Activated naive CD8-positive, alpha-beta T cell treated with anti-CD3 and anti-CD28 coated beads, Interleukin-2, amount 50 U/mL, for 24 hours (primary cell): ENCODE data around the gene ALDH3A2.

Experiments
- ATAC-seq: fragments of 150-1000 bp; cut with Tn5 transposase; one replicate; pipeline ENCODE4 v1.10.0; 2021
- DNase-seq: peaks from one replicate; pipeline ENCODE4 v3.0.0; 2021
- H3K27ac Mint-ChIP-seq: one replicate; pipeline ENCODE4 v1.8.0; 2021; ENCODE audit warnings: mild to moderate bottlenecking, mixed read lengths
- H3K27me3 Mint-ChIP-seq: one replicate; pipeline ENCODE4 v1.8.0; 2021; ENCODE audit warnings: mixed read lengths
- H3K36me3 Mint-ChIP-seq: one replicate; pipeline ENCODE4 v1.8.0; 2021; ENCODE audit warnings: low read depth, mixed read lengths
- H3K4me1 Mint-ChIP-seq: one replicate; pipeline ENCODE4 v1.8.0; 2021; ENCODE audit warnings: mixed read lengths
- H3K4me3 Mint-ChIP-seq: one replicate; pipeline ENCODE4 v1.8.0; 2021; ENCODE audit warnings: mild to moderate bottlenecking, moderate library complexity, mixed read lengths
- H3K9me3 Mint-ChIP-seq: one replicate; pipeline ENCODE4 v1.8.0; 2021; ENCODE audit warnings: mixed read lengths

Gene ALDH3A2

DNA sequence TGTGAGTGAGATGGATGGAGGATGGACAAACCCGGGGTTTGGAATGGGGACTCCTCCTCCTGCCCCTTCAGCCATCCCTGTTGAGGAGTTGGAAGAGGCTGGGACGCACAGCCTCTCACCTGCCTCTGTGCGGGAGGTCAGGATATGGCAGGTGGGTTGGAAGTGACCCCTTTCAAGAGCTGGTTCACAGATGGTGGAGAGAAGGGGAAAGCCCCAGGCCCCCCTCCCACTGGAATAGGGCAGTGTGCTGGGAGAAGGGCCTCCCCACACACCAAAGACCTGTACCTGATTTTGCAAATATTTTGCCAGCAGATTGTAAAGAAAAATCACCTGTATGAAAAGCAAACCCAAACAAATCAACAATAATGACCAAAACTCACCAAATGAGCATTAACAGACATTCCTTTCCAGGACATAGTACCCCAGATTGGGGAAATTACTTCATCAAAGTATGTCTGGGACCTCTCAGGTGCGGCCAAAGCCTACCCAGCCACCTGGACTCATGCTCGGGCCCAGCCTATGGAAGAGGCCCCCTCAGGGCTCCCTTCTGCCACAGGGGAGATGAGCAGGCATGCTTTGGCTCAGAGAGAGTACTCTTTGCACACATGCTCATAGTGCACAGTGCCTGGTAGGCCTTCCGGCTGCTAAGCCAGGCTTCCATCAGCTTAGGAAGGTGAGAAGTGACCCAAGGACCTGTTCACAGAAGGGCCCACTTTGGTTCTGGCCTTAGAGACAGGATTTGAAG lies 60.1 kb downstream of the ALDH3A2 start:
- no peak overlapping the region for H3K4me3 Mint-ChIP-seq
- H3K27me3 Mint-ChIP-seq, result no peaks in the 10 kb centered on the region
- no peaks in the 10 kb centered on the region for H3K9me3 Mint-ChIP-seq
- H3K27ac Mint-ChIP-seq, result no peak overlapping the region
- no peak for ATAC-seq
- H3K36me3 Mint-ChIP-seq, result no peaks in the 10 kb centered on the region
- H3K4me1 Mint-ChIP-seq, result no peaks in the 10 kb centered on the region
- no peak for DNase-seq

DNA sequence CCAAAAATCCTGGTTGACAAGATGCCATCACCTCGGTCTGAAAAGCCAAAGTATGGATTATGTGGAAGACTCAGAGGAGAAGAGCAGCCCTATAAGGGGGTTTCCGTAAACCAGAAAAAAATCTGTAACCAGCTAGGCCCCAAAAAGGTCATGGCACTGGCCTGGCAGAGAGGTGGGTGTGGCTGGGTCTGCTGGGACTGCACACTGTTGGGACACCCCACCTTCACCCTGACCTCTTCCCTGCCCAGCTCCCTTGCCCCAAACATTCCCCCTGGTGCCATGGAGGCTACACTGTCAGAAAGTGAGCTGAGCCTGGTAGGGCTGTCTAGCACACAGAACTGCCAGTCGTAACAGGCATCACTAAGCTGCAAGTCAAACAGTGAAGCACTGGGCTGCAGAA lies 61.3 kb downstream of the ALDH3A2 start:
- no peak for ATAC-seq
- no peaks in the 10 kb centered on the region for H3K9me3 Mint-ChIP-seq

DNA sequence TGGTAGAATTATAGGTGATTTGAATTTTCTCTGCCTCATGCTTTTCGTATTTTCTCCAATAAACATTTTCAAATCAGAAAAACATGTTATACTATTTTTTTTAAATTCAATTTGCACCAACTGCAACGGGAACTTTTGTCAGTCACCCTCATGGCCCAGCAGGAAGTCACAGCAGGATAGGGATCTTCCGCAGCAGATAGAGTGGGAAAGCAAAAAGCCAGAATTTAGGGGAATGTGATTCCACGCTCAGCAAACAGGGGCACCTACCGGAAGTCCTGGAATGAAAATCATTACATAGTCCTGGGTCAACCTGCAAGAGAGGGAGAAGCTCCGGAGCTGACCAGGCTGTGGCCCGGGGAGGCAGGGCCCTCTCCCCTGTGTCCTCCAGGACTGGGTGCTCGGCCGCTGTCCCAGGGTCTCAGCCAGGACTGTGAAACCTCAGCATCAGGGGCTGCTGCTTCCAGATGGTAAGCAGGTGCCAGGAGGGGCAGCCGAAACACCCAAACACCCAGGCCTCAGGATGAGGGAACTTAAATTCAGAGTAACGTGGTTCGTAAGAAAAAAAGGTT lies 64.0 kb downstream of the ALDH3A2 start:
- no peaks in the 10 kb centered on the region for H3K36me3 Mint-ChIP-seq
- H3K4me3 Mint-ChIP-seq, result no peak overlapping the region
- H3K4me1 Mint-ChIP-seq, result no peaks in the 10 kb centered on the region
- no peak overlapping the region for H3K27ac Mint-ChIP-seq
- ATAC-seq (no peak), DNase-seq (no peak)
- no peaks in the 10 kb centered on the region for H3K9me3 Mint-ChIP-seq
- H3K27me3 Mint-ChIP-seq, result no peaks in the 10 kb centered on the region

More for the DNA sequence above, 61.3 kb downstream of the ALDH3A2 start:
- Mint-ChIP-seq H3K36me3 (no peaks in the 10 kb centered on the region), H3K4me1 (no peaks in the 10 kb centered on the region), H3K27ac (no peak overlapping the region), H3K27me3 (no peaks in the 10 kb centered on the region), H3K4me3 (no peak overlapping the region)
- no peak for DNase-seq

DNA sequence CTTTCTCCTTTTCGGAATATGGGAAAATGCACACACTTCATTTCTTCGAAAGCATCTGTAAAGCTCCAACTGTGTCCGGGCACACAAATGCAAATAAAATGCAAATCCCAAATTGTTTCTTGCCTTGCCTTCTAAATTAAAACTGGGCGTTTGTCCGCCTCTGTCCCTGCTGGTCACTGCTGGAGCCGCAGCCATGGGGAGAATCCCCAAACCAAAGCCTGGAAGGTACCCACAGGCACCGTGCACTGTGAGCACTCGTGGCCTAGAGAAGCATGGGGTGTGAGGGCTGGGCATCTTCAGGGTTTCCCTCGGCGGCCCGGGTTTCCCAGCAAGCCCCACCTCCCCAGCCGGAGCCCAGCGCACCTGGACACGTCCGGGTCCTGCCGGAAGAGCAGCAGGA lies 64.9 kb downstream of the ALDH3A2 start:
- Mint-ChIP-seq H3K27me3 (no peaks in the 10 kb centered on the region), H3K36me3 (no peaks in the 10 kb centered on the region), H3K4me1 (no peaks in the 10 kb centered on the region), H3K27ac (no peak overlapping the region), H3K4me3 (no peak overlapping the region), H3K9me3 (no peaks in the 10 kb centered on the region)
- ATAC-seq (no peak), DNase-seq (no peak)

DNA sequence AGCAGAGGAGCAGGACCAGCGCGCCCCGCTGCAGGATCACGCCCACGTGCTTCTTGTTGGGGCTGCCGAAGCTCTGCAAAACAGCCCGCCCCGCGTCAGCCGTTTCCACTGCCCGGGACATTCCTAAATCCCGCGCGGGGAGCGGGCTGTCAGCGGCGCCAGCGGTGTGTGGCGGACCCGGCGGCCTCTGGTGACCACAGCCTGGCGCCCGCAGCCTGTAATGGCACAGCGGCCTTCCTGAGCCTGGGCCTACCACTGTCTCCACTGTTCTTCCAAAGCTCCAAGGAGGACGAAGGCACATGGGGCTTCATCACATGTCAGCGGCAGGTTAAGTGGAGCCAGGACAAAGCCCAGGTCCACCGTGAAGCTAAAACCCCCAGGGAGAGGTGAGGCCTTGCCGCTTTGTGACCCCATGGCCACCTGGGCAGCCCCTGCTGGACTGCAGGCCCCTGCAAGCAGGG lies 65.4 kb downstream of the ALDH3A2 start:
- H3K4me3 Mint-ChIP-seq, result no peak overlapping the region
- no peaks in the 10 kb centered on the region for H3K4me1 Mint-ChIP-seq
- H3K36me3 Mint-ChIP-seq, result no peaks in the 10 kb centered on the region
- no peak overlapping the region for H3K27ac Mint-ChIP-seq
- H3K9me3 Mint-ChIP-seq, result no peaks in the 10 kb centered on the region
- DNase-seq (no peak), ATAC-seq (no peak)
- no peaks in the 10 kb centered on the region for H3K27me3 Mint-ChIP-seq

DNA sequence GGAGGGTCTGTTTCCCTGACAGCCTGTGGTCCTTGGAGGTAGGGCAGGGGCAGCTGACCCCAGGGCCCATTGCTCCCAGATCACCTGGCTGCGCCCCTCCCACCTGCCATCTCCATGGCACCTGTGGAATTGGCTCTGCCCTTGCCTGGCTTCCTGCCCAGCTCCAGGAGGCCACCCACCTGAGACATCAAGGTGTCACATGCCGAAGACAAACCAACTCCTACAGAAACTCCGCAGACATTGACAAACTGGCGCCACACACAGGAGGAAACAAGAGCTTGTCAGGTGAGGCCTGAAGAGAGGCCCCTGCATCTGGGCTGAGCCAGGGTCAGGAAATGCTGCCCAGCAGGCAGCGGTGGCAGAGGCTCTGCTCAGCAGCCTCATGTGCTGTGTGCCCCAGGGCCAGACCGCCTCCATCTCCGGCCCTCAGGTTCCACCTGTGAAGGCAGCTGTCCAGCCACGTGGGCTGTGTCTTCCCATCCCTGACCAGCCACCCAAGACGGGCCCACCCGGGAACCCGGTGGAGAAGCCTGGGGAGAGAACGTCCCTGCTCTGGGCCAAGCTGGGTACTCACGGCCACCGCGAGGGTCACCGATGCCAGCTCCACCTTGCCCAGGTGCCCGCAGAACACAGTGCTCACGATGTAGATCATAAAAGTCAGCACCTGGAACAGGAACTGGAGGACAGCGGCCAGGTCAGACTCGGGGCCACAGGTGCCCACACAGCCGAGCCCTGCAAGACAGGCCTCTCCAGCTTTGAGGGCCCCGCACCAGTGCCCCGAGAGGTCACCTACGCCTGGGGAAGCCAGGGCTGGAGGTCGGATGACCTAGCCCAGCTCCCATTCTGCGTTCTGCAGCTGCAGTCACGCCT lies 66.2 kb downstream of the ALDH3A2 start:
- Mint-ChIP-seq H3K9me3 (no peaks in the 10 kb centered on the region), H3K27me3 (no peaks in the 10 kb centered on the region), H3K4me3 (no peak overlapping the region), H3K4me1 (no peaks in the 10 kb centered on the region), H3K36me3 (no peaks in the 10 kb centered on the region), H3K27ac (no peak overlapping the region)
- no peak for ATAC-seq
- no peak for DNase-seq

DNA sequence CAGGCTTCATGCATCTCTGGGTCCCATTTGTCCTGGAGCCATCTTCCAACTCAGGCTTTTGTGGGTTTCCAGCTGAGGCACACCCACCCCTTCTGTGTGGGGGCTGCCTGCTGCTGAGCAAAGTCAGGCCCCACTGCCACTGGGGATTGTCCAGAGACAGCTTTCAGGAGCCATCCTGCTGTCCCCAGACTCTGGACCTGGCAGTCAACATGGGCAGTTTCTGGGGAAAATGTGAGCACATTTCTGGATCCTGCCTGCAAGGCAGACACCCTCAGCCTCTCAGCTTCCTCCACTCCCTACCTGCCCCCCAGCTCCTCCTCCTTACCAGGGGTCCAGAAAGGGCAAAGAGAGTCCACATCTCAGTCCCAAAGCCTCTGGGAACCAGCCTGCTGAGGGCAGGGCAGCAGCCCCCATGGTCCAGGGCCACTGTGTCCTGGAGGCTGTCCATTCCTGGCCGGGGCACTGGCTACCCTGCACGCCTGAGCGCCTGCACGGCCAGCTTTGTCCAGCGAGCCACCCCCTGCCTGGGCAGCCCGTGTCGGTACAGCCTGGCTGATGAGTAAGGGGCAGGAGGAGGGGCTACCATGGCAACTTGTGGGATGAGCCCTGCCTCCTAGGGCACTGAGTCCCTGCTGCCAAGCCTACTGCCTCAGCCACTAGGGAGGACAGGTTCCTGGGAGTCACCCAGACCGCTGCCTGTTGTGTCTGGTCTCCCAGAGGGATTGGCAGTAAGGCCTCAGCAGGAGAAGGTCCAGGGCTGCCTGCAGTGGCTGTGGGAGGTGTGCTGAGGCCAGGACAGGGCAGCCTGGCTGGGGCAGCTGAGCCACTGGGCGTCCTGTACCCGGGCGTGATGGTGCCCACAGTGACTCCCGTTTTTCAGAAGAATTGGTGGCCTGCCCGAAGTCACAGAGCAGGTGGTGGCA lies 67.8 kb downstream of the ALDH3A2 start, which contains the start of gene SLC47A2:
Gene SLC47A2 (minus strand): TSS at position 477 of the 923 bp plus-strand sequence. CDS start 29 bp downstream, at position 448.
- H3K9me3 Mint-ChIP-seq, result no peaks in the 10 kb centered on the region
- ATAC-seq, result no peak
- no peak for DNase-seq
- no peak within 1 kb of the TSS for H3K4me3 Mint-ChIP-seq
- H3K27ac Mint-ChIP-seq, result no peak within 1 kb of the TSS
- no peaks in the 10 kb centered on the region for H3K27me3 Mint-ChIP-seq
- no peaks in the 10 kb centered on the region for H3K36me3 Mint-ChIP-seq
- no peaks in the 10 kb centered on the region for H3K4me1 Mint-ChIP-seq

DNA sequence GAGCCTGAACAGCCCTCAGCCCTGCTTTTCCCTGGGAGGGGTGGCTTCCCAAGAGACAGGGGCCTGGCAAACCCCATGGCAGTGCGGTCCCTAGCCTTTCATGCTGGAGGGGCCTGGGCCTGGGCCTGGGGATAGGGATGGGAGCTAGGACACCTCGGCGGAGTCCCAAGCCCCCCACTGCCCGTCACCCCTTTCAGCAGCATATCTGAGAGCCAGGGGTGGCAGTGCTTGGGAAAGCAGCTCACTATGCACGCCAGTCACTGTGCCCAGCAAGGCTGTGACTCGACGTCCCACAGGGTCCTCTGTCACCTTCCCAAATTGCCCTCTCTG lies 68.4 kb downstream of the ALDH3A2 start:
- H3K4me3 Mint-ChIP-seq, result no peak overlapping the region
- no peak for ATAC-seq
- no peaks in the 10 kb centered on the region for H3K4me1 Mint-ChIP-seq
- H3K27ac Mint-ChIP-seq, result no peak overlapping the region
- H3K27me3 Mint-ChIP-seq, result no peaks in the 10 kb centered on the region
- DNase-seq, result no peak
- no peaks in the 10 kb centered on the region for H3K9me3 Mint-ChIP-seq
- H3K36me3 Mint-ChIP-seq, result no peaks in the 10 kb centered on the region

DNA sequence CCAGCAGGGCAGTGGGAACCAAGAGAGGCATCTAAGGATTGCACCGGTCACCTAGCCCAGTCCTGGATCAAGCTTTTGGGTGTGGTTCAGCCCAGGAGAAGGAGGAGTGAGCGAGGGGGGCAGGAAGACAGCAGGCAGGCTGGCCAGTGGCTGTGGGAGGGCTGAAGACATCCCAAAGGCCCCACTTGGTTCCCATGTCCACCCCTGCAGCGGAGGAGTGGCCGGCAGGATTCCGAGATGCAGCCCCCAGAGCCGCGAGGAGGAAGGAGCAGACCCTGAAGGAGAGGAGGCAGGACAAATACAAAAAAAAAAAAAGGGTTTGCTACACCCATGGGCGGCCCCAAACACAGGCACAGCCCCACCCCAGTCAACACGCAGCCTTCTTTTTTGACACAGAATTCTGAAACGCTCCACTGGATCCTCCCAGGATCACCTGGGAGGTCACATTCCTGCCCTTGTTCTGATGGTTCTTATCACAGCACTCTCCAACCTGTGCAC lies 68.9 kb downstream of the ALDH3A2 start:
- Mint-ChIP-seq H3K4me1 (no peaks in the 10 kb centered on the region), H3K4me3 (no peak overlapping the region), H3K36me3 (no peaks in the 10 kb centered on the region), H3K27ac (no peak overlapping the region), H3K27me3 (no peaks in the 10 kb centered on the region), H3K9me3 (no peaks in the 10 kb centered on the region)
- DNase-seq (no peak), ATAC-seq (no peak)

- Mint-ChIP-seq H3K4me3 (no peak overlapping the region), H3K27ac (no peak overlapping the region), H3K36me3 (no peaks in the 10 kb centered on the region), H3K27me3 (no peaks in the 10 kb centered on the region), H3K4me1 (no peaks in the 10 kb centered on the region), H3K9me3 (no peaks in the 10 kb centered on the region)
- ATAC-seq (no peak), DNase-seq (no peak)
These were observed 69.6 kb downstream of the ALDH3A2 start for GRCh38 chr17:19718041-19718612.

GRCh38 chr17:19718613-19719354 lies 70.2 kb downstream of the ALDH3A2 start:
- H3K27me3 Mint-ChIP-seq, result no peaks in the 10 kb centered on the region
- DNase-seq, result no peak
- no peaks in the 10 kb centered on the region for H3K4me1 Mint-ChIP-seq
- H3K36me3 Mint-ChIP-seq, result no peaks in the 10 kb centered on the region
- no peak overlapping the region for H3K27ac Mint-ChIP-seq
- no peak overlapping the region for H3K4me3 Mint-ChIP-seq
- no peaks in the 10 kb centered on the region for H3K9me3 Mint-ChIP-seq
- no peak for ATAC-seq

DNA sequence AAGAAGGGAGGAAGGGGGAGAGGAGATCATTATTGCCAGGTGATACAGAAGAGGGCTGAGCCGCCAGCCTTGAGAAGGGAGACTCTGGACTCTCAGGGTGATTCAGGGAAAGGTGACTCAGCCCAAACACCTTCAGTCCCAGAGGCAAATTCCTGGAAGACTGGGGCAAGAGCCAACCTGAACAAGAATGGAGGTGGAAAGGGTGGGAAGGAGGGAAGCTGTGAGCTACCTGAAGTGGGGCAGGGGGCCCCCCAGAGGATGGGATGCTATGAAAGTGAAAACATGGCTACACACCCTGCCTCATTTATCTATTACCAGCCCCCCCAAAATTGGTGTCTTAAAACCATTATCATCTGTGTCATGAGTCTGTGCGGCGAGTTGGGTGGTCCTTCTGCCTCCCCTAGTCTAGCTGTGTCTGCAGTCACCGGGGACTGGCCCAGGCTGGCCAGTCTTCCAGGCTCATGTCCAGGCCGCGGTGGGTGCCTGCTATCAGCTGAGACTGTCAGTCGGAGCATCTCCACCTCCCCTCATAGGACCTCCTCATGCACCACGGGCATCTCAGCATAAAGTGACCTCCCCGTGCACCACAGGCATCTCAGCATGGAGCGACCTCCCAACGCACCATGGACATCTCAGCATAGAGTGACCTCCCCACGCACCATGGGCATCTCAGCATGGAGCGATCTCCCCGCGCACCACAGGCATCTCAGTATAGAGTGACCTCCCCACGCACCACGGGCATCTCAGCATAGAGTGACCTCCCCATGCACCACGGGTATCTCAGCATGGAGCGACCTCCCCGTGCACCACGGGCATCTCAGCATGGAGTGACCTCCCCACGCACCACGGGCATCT lies 71.0 kb downstream of the ALDH3A2 start:
- no peak for DNase-seq
- no peak for ATAC-seq
- H3K36me3 Mint-ChIP-seq, result no peaks in the 10 kb centered on the region
- H3K4me1 Mint-ChIP-seq, result peaks cover 3% of the 10 kb centered on the region
- no peak overlapping the region for H3K4me3 Mint-ChIP-seq
- H3K27me3 Mint-ChIP-seq, result no peaks in the 10 kb centered on the region
- H3K9me3 Mint-ChIP-seq, result no peaks in the 10 kb centered on the region
- H3K27ac Mint-ChIP-seq, result no peak overlapping the region

DNA sequence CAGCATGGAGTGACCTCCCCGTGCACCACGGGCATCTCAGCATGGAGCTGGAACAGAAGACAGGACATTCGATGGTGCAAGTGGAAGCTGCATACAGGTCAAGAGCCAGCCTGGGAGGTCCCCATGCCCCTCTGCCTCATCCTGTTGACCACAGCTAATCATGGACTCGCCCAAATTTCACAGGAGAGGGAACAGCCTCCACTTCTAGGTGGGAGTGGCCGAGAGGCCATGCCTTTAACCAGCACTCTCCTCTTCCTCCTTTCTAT lies 71.6 kb downstream of the ALDH3A2 start:
- DNase-seq (no peak), ATAC-seq (no peak)
- Mint-ChIP-seq H3K4me3 (no peak overlapping the region), H3K4me1 (peaks cover 5% of the 10 kb centered on the region), H3K9me3 (no peaks in the 10 kb centered on the region), H3K27me3 (no peaks in the 10 kb centered on the region), H3K36me3 (no peaks in the 10 kb centered on the region), H3K27ac (no peak overlapping the region)
